Measurements from ENCODE around the gene EIF5A. TPM values are rescaled to one million over a fixed set of nuclear protein-coding genes. Genes with fewer than 3 reads are reported as not detected.

Gene EIF5A
- polyA plus RNA-seq, 2 of the 4 experiments (the other 2 are of a cell fraction) = 969 to 1,918 TPM

GRCh38 chr17:7259555-7259889 is 47.9 kb upstream of the EIF5A start:
- peak overlapping the region; percentile 69; a peak in 5 of 6 replicates for H3K27ac ChIP-seq
- ATAC-seq = no peak
- no peak overlapping the region for H3K4me3 ChIP-seq
- TF ChIP-seq CHD2 (IDR thresholded peaks at IDR 0.05; ENCODE audit: low read length, partially characterized antibody) = no peak
- no peak for TF ChIP-seq NFE2L2 (conservative IDR thresholded peaks at IDR 0.05; ENCODE audit: low read length)
- no peak for TF ChIP-seq CBX8 (IDR thresholded peaks at IDR 0.05)
- no peak for TF ChIP-seq MAX (IDR thresholded peaks at IDR 0.05)
- no peak for TF ChIP-seq TFCP2L1 (CRISPR knock-in tag; IDR thresholded peaks at IDR 0.05)
- no peak for TF ChIP-seq HOXB5 (CRISPR knock-in tag; IDR thresholded peaks at IDR 0.05)
- TF ChIP-seq TP53 (CRISPR knock-in tag; IDR thresholded peaks at IDR 0.05) = no peak
- no peak for TF ChIP-seq BHLHE40 (IDR thresholded peaks at IDR 0.05; ENCODE audit: low read depth, low read length)
- FAIRE-seq = no peak
- peak overlapping the region; percentile 69 for H3K4me2 ChIP-seq
- no peaks in the 10 kb centered on the region for H3K9me3 ChIP-seq
- ChIA-PET CTCF (interaction anchor here (0.6 to 2.2 kb wide), 8 partner anchors 16 to 624 kb away, joined by 3 to 12 read pairs (median 4); partner anchors contain the start of gene SLC2A4), POLR2A (interaction anchor here (0.8 kb wide), 1 partner anchor 22 kb away, joined by 3 read pairs; the partner anchor contains the start of gene SLC2A4)
- WGBS (ENCODE audit: missing lambda C conversion rate) = 94% methylated on average over 6 of the region's 6 CpGs
- no peak for DNase-seq (ENCODE audit: low read depth in 1 of 2, low spot score in 1 of 2)
- H3K4me1 ChIP-seq = peaks cover 38% of the 10 kb centered on the region

- WGBS (ENCODE audit: missing lambda C conversion rate) = 90% methylated on average over 4 of the region's 4 CpGs
Measured at GRCh38 chr17:7260151-7260550, 47.3 kb upstream of the EIF5A start.

More at GRCh38 chr17:7260151-7260550, 47.3 kb upstream of the EIF5A start:
- no peak overlapping the region for H3K4me3 ChIP-seq
- peak overlapping the region; percentile 8 to 69; a peak in 2 of 6 replicates for H3K27ac ChIP-seq
- ChIA-PET POLR2A (interaction anchor here (0.8 kb wide), 1 partner anchor 21 kb away, joined by 3 read pairs; the partner anchor contains the start of gene SLC2A4), CTCF (interaction anchor here (0.6 to 2.2 kb wide), 6 partner anchors 16 to 624 kb away, joined by 3 to 12 read pairs (median 4); partner anchors contain the start of gene SLC2A4)
- H3K9me3 ChIP-seq = no peaks in the 10 kb centered on the region
- no peak for TF ChIP-seq USF2 (IDR thresholded peaks at IDR 0.05)
- TF ChIP-seq RFX5 (IDR thresholded peaks at IDR 0.05) = no peak
- no peak for TF ChIP-seq RARB (CRISPR knock-in tag; IDR thresholded peaks at IDR 0.05)
- TF ChIP-seq PBX3 (IDR thresholded peaks at IDR 0.05) = no peak
- no peak for TF ChIP-seq CBX8 (IDR thresholded peaks at IDR 0.05)
- TF ChIP-seq TP53 (CRISPR knock-in tag; IDR thresholded peaks at IDR 0.05) = no peak
- no peak for TF ChIP-seq CTCF (IDR thresholded peaks at IDR 0.05)
- ATAC-seq (peak; percentile 2 to 9; a peak in 3 of 6 replicates), DNase-seq (ENCODE audit: low read depth in 1 of 2, low spot score in 1 of 2) (no peak), FAIRE-seq (no peak)
- H3K4me2 ChIP-seq = no peak overlapping the region
- peaks cover 44% of the 10 kb centered on the region for H3K4me1 ChIP-seq

Measured in A549 (cell line).